ENCODE results near the gene KRTAP10-6. TPM values are rescaled to one million over a fixed set of nuclear protein-coding genes. Genes with fewer than 3 reads are reported as not detected.

Gene KRTAP10-6
- total RNA-seq, 2 donors from 2014 or later = not detected

DNA sequence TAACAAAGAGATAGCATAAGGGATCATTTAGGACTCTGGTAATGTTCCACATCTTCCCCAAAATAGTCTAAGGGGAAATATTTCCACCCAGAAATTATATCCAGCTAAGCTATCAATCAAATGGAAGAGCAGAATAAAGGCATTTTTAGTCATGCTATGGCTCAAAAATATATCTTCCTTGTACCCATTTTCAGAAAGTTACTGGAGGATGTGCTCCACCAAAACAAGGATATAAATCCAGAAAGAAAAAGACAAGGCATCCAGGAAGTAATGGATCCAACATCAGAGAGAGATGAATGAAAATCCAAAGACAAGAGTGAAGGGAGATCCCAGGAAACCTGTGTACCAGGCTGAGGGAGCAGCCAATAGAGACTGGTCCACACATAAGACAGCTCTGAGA, 16.9 kb upstream of the KRTAP10-6 start:
- Histone ChIP-seq H3K27ac (no peak overlapping the region), H3K27me3 (no peaks in the 10 kb centered on the region), H3K36me3 (no peaks in the 10 kb centered on the region), H3K4me1 (no peaks in the 10 kb centered on the region), H3K9me3 (peaks cover 7 to 15% of the 10 kb centered on the region in 2 donors), H3K4me3 (no peak overlapping the region)
- TF ChIP-seq, protein P1, sequence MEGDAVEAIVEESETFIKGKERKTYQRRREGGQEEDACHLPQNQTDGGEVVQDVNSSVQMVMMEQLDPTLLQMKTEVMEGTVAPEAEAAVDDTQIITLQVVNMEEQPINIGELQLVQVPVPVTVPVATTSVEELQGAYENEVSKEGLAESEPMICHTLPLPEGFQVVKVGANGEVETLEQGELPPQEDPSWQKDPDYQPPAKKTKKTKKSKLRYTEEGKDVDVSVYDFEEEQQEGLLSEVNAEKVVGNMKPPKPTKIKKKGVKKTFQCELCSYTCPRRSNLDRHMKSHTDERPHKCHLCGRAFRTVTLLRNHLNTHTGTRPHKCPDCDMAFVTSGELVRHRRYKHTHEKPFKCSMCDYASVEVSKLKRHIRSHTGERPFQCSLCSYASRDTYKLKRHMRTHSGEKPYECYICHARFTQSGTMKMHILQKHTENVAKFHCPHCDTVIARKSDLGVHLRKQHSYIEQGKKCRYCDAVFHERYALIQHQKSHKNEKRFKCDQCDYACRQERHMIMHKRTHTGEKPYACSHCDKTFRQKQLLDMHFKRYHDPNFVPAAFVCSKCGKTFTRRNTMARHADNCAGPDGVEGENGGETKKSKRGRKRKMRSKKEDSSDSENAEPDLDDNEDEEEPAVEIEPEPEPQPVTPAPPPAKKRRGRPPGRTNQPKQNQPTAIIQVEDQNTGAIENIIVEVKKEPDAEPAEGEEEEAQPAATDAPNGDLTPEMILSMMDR (IDR thresholded peaks at IDR 0.05) = no peak
- no peak for DNase-seq (ENCODE audit: low spot score)

DNA sequence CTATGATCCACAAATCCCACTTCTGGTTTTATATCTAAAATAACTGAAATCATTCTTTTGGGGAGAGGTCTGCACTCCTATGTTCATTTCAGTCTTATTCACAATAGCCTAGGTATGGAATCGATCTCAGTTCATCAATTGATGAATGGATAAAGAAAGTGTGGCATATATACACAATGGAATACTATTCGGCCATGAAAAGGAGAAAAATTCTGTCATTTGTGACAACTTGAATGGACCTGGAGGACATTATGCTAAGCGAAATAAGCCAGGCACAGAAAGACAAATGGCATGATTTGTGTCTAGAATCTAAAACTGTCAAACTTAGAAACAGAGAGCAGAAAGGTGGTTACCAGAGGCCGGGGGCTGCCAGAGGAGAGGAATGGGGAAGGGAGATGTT, 14.2 kb upstream of the KRTAP10-6 start:
- Histone ChIP-seq H3K27me3 (no peaks in the 10 kb centered on the region), H3K9me3 (peaks cover 7 to 15% of the 10 kb centered on the region in 2 donors), H3K27ac (no peak overlapping the region), H3K4me3 (no peak overlapping the region), H3K36me3 (no peaks in the 10 kb centered on the region), H3K4me1 (no peaks in the 10 kb centered on the region)
- no peak for DNase-seq (ENCODE audit: low spot score)
- TF ChIP-seq, protein P1 (IDR thresholded peaks at IDR 0.05) = no peak

DNA sequence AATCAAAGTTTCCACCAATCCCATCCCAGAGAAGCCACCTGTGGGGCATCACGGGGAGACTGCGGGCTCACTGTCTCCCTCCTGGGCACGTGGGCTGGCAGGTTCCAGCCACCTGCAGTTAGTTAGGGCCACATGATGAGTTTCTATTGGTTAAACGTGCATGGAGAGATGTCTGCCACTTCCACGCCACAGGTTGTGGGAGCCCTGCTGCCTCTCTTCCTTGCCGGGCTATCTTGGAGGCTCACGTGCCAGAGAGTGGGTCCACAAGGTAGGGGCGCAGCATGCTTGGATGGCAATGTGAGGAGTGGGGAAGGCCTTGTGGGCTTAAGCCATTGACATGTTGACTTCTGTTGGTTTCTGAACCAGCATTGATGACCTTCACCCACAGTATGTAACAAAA, 11.6 kb upstream of the KRTAP10-6 start:
- TF ChIP-seq, protein P1 (IDR thresholded peaks at IDR 0.05) = no peak
- no peak for DNase-seq (ENCODE audit: low spot score)
- no peaks in the 10 kb centered on the region for H3K27me3 ChIP-seq
- no peak overlapping the region for H3K4me3 ChIP-seq
- H3K4me1 ChIP-seq = no peaks in the 10 kb centered on the region
- no peaks in the 10 kb centered on the region for H3K36me3 ChIP-seq
- no peak overlapping the region for H3K27ac ChIP-seq
- H3K9me3 ChIP-seq = peaks cover 0 to 2% of the 10 kb centered on the region in 2 donors

DNA sequence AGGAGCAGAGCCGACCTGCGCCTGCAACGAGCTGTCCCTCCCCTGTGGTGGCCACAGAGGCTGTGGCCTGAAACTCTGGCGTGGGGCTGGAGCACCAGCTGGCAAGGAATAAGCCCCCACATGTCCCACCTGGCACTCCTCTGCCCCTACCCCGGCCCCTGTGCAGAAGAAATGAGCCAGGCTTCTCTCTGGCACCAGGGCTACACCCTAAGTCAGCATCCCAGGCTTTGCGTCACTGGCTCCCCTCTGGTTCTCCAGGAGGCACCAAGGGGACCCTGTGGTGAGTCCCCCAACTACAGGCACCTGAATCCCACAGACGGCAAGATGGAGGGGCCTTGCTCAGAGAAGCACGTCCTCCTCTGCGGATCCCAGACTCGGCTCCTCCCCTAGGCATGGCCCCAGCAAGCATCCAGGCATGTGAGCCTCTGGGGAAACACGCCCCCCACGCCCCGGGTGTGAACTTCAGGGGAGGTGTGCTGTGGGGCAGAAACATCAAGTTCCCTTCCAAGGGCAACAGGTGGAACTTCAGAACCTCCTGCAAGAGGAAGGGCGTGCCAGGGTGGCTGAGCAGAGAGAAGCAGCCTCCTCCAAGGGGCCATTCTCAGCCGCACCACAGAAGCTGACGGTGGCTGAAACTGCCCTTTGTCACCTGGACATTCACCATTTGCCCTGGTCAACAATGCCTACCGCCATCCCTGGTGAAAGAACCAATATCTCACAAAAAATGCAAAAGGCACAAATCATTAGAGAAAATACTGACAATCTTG, 11.0 kb upstream of the KRTAP10-6 start:
- no peak for DNase-seq (ENCODE audit: low spot score)
- TF ChIP-seq, protein P1 (IDR thresholded peaks at IDR 0.05) = no peak

DNA sequence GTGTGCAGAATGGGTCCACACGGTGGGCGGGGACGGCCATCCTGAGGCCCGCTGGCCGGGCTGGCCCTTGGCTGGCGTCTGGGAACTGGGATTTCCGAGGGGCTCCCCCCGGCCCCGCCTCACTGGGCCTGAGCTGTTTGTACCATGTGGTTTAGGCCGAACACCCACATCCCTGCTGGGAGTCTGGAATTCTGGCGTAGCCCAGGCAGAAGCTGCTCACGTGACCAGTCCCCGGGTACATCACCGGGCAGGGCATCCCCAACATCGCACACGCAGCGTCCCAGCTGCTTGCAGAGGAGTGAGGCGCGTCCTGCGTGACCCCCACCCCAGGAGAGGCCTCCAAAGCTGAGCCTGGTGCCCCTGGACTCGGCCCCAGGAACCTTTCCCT, 10.2 kb upstream of the KRTAP10-6 start:
- TF ChIP-seq, protein P1 (IDR thresholded peaks at IDR 0.05) = no peak
- Histone ChIP-seq H3K27me3 (no peaks in the 10 kb centered on the region), H3K4me1 (no peaks in the 10 kb centered on the region), H3K4me3 (no peak overlapping the region), H3K27ac (no peak overlapping the region), H3K9me3 (peaks cover 0 to 4% of the 10 kb centered on the region in 2 donors), H3K36me3 (no peaks in the 10 kb centered on the region)
- no peak for DNase-seq (ENCODE audit: low spot score)

More for the DNA sequence above, 11.0 kb upstream of the KRTAP10-6 start:
- H3K4me1 ChIP-seq = no peaks in the 10 kb centered on the region
- H3K9me3 ChIP-seq = peaks cover 0 to 4% of the 10 kb centered on the region in 2 donors
- H3K27me3 ChIP-seq = no peaks in the 10 kb centered on the region
- H3K4me3 ChIP-seq = no peak overlapping the region
- no peaks in the 10 kb centered on the region for H3K36me3 ChIP-seq
- H3K27ac ChIP-seq = no peak overlapping the region
